Karpas-422 (cell line): Measurements from ENCODE around the gene CLHC1. TPM values are rescaled to one million over a fixed set of nuclear protein-coding genes. Genes with fewer than 3 reads are reported as not detected.
"Not testable (repeated sequence)": the region's sequence is repeated elsewhere in the genome, so short reads cannot be mapped to it uniquely, and the experiment has no call there.

Experiments
- DNase-seq: peaks from one replicate; pipeline ENCODE4 v3.0.0-alpha.2; 2015
- H2AFZ ChIP-seq: fragments of 200-600 bp; sonication (generic); 2 replicates; pipeline ENCODE4 v1.6.1; 2014; ENCODE audit warnings: antibody characterized with exemption, low read length, mixed read lengths
- H3K27ac ChIP-seq: fragments of 200-600 bp; sonication (generic); 2 replicates; pipeline ENCODE4 v1.5.1; 2014; ENCODE audit warnings: mild to moderate bottlenecking, low read length, moderate library complexity
- H3K27me3 ChIP-seq: fragments of 200-600 bp; sonication (generic); 2 replicates; pipeline ENCODE4 v1.6.1; 2014; ENCODE audit warnings: low read length, mixed read lengths
- H3K36me3 ChIP-seq: fragments of 200-600 bp; sonication (generic); 2 replicates; pipeline ENCODE4 v1.6.1; 2014; ENCODE audit warnings: low read length, mixed read lengths; ENCODE audit not compliant: insufficient read depth
- H3K4me1 ChIP-seq: fragments of 200-600 bp; sonication (generic); 2 replicates; pipeline ENCODE4 v1.6.1; 2014; ENCODE audit warnings: mild to moderate bottlenecking, low read length, mixed read lengths
- H3K4me2 ChIP-seq: fragments of 200-600 bp; sonication (generic); 2 replicates; pipeline ENCODE4 v1.6.1; 2014; ENCODE audit warnings: low read length, low read depth, mild to moderate bottlenecking; ENCODE audit not compliant: poor library complexity, severe bottlenecking
- H3K4me3 ChIP-seq: fragments of 200-600 bp; sonication (generic); 2 replicates; pipeline ENCODE4 v1.5.1; 2014; ENCODE audit warnings: mild to moderate bottlenecking, antibody characterized with exemption, low read length, mixed read lengths
- H3K79me2 ChIP-seq: fragments of 200-600 bp; sonication (generic); 2 replicates; pipeline ENCODE4 v1.6.1; 2014; ENCODE audit warnings: mild to moderate bottlenecking, low read length, mixed read lengths
- H3K9ac ChIP-seq: fragments of 200-600 bp; sonication (generic); 2 replicates; pipeline ENCODE4 v1.6.0; 2014; ENCODE audit warnings: low read length
- H3K9me2 ChIP-seq: fragments of 200-600 bp; sonication (generic), shearing (Covaris generic); replicated peaks from 2 replicates; pipeline ENCODE4 v1.6.0; 2014; ENCODE audit warnings: mild to moderate bottlenecking, low read length, moderate library complexity; ENCODE audit not compliant: insufficient read depth
- H3K9me3 ChIP-seq: fragments of 300-700, 200-600 bp; sonication (generic); 2 replicates; pipeline ENCODE4 v1.6.1; 2014; ENCODE audit warnings: low read length, mixed read lengths
- H4K20me1 ChIP-seq: fragments of 200-600 bp; sonication (generic); 2 replicates; pipeline ENCODE4 v1.6.1; 2014; ENCODE audit warnings: mild to moderate bottlenecking, antibody characterized with exemption, low read length, low read depth; ENCODE audit not compliant: insufficient read depth
- total RNA-seq: library from RNA; depleted of rRNA; stranded (reverse); fragments of >200 nt; shearing (Covaris generic); gene quantifications from 2 replicates; pipeline ENCODE4 v1.2.3, GENCODE V29; 2014; ENCODE audit warnings: low replicate concordance

The CLHC1 gene
- total RNA-seq, 1 experiment from 2014 or later: 12.1 TPM

DNA sequence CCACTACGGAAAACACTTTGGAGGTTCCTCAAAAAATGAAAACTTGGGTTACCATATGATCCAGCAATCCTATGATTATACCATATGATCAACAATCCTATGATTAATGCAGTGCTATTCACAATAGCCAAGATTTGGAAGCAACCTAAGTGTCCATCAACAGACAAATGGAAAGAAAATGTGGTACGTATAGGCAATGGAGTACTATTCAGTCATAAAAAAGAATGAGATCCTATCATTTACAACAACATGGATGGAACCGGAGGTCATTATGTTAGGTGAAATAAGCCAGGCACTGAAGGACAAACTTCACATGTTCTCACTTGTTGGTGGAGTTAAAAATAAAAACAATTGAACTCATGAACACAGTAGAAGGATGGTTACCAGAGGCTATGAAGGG lies 27.6 kb downstream of the CLHC1 start:
- no peak overlapping the region for H3K4me2 ChIP-seq
- no peak overlapping the region for H2AFZ ChIP-seq
- H3K36me3 ChIP-seq: peaks cover 13% of the 10 kb centered on the region
- H4K20me1 ChIP-seq: no peaks in the 10 kb centered on the region
- H3K27me3 ChIP-seq: no peaks in the 10 kb centered on the region
- H3K9me2 ChIP-seq: no peaks in the 10 kb centered on the region
- no peak overlapping the region for H3K9ac ChIP-seq
- peaks cover 4% of the 10 kb centered on the region; the same call in 1 of the 2 replicates for H3K9me3 ChIP-seq
- no peak for DNase-seq
- H3K4me3 ChIP-seq: no peak overlapping the region
- H3K4me1 ChIP-seq: no peaks in the 10 kb centered on the region
- no peak overlapping the region for H3K27ac ChIP-seq
- H3K79me2 ChIP-seq: no peaks in the 10 kb centered on the region

DNA sequence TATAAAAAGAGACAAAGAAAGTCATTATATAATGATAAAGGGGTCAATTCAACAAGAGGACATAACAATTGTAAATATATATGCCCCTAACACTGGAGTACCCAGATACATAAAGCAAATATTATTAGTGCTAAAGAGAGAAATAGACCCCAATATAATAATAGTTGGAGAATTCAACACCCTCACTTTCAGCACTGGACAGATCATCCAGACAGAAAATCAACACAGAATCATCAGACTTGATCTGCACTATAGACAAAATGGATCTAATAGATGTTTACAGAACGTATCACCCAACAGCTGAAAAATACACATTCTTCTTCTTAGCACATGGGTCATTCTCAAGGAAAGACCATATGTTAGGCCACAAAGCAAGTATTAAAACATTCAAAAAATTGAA lies 31.7 kb downstream of the CLHC1 start:
- Histone ChIP-seq H3K27ac (no peak overlapping the region), H3K4me2 (no peak overlapping the region), H2AFZ (no peak overlapping the region), H3K27me3 (no peaks in the 10 kb centered on the region), H3K36me3 (peaks cover 23% of the 10 kb centered on the region), H3K79me2 (no peaks in the 10 kb centered on the region), H3K9ac (no peak overlapping the region), H4K20me1 (no peaks in the 10 kb centered on the region), H3K9me2 (no peaks in the 10 kb centered on the region), H3K4me3 (no peak overlapping the region), H3K9me3 (peaks cover 4% of the 10 kb centered on the region; the same call in 1 of the 2 replicates), H3K4me1 (no peaks in the 10 kb centered on the region)
- DNase-seq: no peak

DNA sequence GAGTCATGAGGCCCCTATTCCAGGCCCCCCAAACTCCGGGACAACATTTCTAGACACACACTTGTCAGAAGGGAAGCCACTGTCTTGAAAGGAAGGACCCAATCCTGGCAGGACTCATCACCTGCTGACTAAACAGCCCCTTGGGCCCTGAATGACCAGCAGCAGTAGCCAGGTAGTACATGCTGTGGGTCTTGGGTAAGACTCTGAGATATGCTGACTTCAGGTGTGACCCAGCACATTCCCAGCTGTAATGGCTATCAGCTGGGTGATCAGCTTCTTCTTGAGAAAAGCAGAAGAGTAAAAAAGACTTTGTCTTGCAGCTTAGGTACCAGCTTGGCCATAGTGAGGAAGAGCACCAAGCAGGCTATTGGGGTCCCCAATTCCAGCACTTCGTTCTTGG lies 35.6 kb downstream of the CLHC1 start:
- Histone ChIP-seq H3K27ac (no peak overlapping the region), H3K4me3 (no peak overlapping the region), H3K9me3 (peaks cover 2% of the 10 kb centered on the region; the same call in 1 of the 2 replicates), H2AFZ (no peak overlapping the region), H3K9me2 (no peaks in the 10 kb centered on the region), H3K79me2 (no peaks in the 10 kb centered on the region), H3K4me2 (no peak overlapping the region), H3K36me3 (peaks cover 19% of the 10 kb centered on the region), H3K27me3 (no peaks in the 10 kb centered on the region), H4K20me1 (no peaks in the 10 kb centered on the region), H3K4me1 (no peaks in the 10 kb centered on the region), H3K9ac (no peak overlapping the region)
- no peak for DNase-seq

DNA sequence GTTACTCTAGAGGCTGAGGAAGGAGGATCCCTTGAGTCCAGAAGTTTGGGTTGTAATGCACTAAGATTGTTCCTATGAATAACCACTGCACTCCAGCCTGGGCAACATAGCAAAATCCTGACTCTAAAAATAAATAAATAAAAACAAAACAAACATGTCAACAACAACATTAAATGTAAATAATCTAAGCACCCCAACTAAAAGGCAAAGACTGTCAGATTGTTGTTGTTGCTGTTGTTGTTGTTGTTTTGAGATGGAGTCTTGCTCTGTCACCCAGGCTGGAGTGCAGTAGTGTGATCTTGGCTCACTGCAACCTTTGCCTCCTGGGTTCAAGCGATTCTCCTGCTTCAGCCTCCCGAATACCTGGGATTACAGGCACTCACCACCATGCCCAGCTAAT lies 40.2 kb downstream of the CLHC1 start:
- H3K4me2 ChIP-seq, H3K79me2 ChIP-seq, H3K9ac ChIP-seq, H3K27ac ChIP-seq, H3K27me3 ChIP-seq, H3K4me3 ChIP-seq, H4K20me1 ChIP-seq, H2AFZ ChIP-seq, H3K9me2 ChIP-seq, H3K4me1 ChIP-seq, DNase-seq: not testable (repeated sequence)
- Histone ChIP-seq H3K9me3 (peaks cover 10% of the 10 kb centered on the region; the same call in 1 of the 2 replicates), H3K36me3 (peaks cover 12% of the 10 kb centered on the region; the same call in 1 of the 2 replicates)

DNA sequence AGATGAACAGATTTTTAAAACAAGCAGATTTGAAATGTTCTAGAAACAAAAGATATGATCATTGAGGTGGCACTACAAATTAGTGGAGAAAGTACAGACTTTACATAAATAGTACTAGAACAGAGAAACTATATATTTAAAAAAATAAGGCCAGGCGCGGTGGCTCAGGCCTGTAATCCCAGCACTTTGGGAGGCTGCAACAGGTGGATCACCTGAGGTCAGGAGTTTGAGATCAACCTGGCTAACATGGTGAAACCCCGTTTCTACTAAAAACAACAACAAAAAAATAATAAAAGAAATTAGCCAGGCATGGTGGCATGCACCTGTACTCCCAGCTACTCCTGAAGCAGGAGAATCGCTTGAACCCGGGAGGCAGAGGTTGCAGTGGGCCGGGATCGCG lies 45.3 kb downstream of the CLHC1 start:
- not testable (repeated sequence) for H3K79me2 ChIP-seq, H3K27me3 ChIP-seq, H3K4me2 ChIP-seq, H4K20me1 ChIP-seq, H3K9me2 ChIP-seq, H2AFZ ChIP-seq, DNase-seq, H3K27ac ChIP-seq, H3K9ac ChIP-seq, H3K4me3 ChIP-seq
- H3K4me1 ChIP-seq: peaks cover 10% of the 10 kb centered on the region
- H3K9me3 ChIP-seq: peaks cover 10% of the 10 kb centered on the region; the same call in 1 of the 2 replicates
- peaks cover 11% of the 10 kb centered on the region; the same call in 1 of the 2 replicates for H3K36me3 ChIP-seq

DNA sequence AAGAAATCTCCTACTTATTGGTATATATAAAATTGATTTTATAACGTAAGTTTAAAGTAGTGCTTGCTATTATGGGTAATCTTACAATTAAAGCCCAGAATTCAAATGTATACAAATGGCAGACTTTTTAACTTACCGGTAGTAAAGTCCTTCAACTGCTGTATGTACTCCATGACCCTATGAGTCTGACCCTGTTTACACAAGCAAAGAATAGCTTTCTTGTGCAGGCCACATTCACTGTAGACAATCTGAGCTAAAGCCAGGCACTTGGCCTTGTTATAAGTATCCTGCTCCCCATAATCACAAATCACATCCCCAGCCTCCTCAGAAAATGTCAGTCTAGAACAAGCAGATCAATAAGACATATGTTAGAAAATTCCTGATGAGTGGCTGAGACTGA lies 51.7 kb downstream of the CLHC1 start:
- H3K4me3 ChIP-seq: no peak overlapping the region
- H3K9me2 ChIP-seq: no peaks in the 10 kb centered on the region
- no peaks in the 10 kb centered on the region for H3K9me3 ChIP-seq
- no peaks in the 10 kb centered on the region for H3K27me3 ChIP-seq
- no peak overlapping the region for H2AFZ ChIP-seq
- H3K36me3 ChIP-seq: no peaks in the 10 kb centered on the region
- H3K79me2 ChIP-seq: no peaks in the 10 kb centered on the region
- H3K4me2 ChIP-seq: no peak overlapping the region
- no peak for DNase-seq
- H3K4me1 ChIP-seq: peaks cover 14% of the 10 kb centered on the region
- H3K9ac ChIP-seq: no peak overlapping the region
- no peaks in the 10 kb centered on the region for H4K20me1 ChIP-seq
- no peak overlapping the region for H3K27ac ChIP-seq

DNA sequence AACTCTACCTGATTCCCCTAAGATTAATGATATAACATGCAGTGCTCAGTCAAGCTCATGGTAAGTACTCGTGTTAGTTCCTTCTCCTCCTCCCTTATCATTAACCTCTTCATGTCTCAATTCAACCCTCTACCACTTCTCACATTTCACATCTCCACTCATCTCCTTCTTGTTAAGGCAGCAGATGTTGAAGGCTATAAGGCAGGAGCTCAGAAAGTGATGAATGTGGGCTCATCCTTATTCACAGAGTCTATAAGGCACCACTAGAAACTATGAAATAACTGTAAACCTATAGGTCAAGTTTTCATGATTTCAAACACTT lies 56.0 kb downstream of the CLHC1 start:
- Histone ChIP-seq H3K4me2 (peak overlapping the region; percentile 61), H3K9me2 (no peaks in the 10 kb centered on the region), H3K36me3 (no peaks in the 10 kb centered on the region), H3K27me3 (no peaks in the 10 kb centered on the region), H3K4me1 (peaks cover 31% of the 10 kb centered on the region), H3K9me3 (no peaks in the 10 kb centered on the region), H3K9ac (peak overlapping the region; percentile 35; the same call in 1 of the 2 replicates), H4K20me1 (no peaks in the 10 kb centered on the region), H3K4me3 (peak overlapping the region; percentile 33), H3K27ac (peak overlapping the region; percentile 63), H2AFZ (peak overlapping the region; percentile 57), H3K79me2 (no peaks in the 10 kb centered on the region)
- DNase-seq: peak; percentile 51

DNA sequence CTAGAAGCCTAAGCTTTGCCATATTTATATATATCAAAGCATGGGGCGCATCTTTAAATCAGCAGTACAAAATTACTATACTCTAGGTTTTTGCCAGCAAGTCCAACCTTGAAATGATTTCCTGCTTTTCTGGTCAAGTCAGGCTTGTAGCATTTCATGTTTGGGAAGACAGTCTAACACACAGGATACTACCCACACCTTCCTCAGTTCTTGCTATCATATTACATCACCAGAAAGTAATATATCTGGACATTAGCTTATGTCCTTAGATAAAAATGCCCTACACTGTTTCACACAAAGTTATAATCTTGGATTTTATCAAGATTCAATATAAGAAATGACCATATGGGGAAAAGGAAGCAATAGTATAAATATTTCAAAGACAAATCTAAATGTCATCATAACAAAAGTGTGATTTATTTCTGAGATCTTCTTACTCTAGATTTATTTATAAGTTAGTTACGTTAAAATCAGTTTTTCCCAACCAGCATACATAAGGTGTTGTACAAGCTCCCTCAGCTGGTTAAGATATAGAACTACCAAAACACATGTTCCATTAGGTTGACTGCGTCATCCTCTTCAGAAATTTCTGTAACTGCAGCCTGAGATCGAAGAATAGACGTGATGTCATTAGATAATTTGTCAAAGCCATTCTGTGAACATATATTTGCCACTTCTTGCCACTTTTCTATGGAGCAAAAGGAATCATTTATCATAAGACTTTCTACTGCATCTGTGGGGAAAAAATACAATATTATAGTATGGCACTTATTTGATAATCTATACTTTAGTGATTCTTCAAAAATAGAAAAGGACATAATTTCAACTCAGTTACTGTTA lies 56.6 kb downstream of the CLHC1 start:
- no peaks in the 10 kb centered on the region for H3K27me3 ChIP-seq
- no peaks in the 10 kb centered on the region for H3K79me2 ChIP-seq
- no peaks in the 10 kb centered on the region for H4K20me1 ChIP-seq
- DNase-seq: peak; percentile 88
- H3K9me3 ChIP-seq: no peaks in the 10 kb centered on the region
- H2AFZ ChIP-seq: peak overlapping the region; percentile 57
- peaks cover 31% of the 10 kb centered on the region for H3K4me1 ChIP-seq
- H3K27ac ChIP-seq: peak overlapping the region; percentile 63
- H3K4me2 ChIP-seq: peak overlapping the region; percentile 61
- H3K4me3 ChIP-seq: peak overlapping the region; percentile 33
- H3K9ac ChIP-seq: peak overlapping the region; percentile 35
- H3K36me3 ChIP-seq: no peaks in the 10 kb centered on the region
- no peaks in the 10 kb centered on the region for H3K9me2 ChIP-seq
